Gastrocnemius medialis (tissue), 4 donors: ENCODE results near the gene SNCA.

Experiments
- POLR2A ChIP-seq, 2 donors: fragments of 450-650 bp; IDR thresholded peaks; one replicate each; pipeline ENCODE4 v1.6.1; 2017; ENCODE audit warnings: antibody characterized with exemption in 2 of 2, mild to moderate bottlenecking in 2 of 2, moderate library complexity in 2 of 2
- TF ChIP-seq, protein P1 (sequence below), 5 experiments: fragments of 450-650 bp in 3 of 5; fragments of 200-600 bp in 2 of 5; sonication (generic) in 2 of 5; IDR thresholded peaks in 4 of 5; conservative IDR thresholded peaks in 1 of 5; 1 replicate in 4 of 5; 2 replicates in 1 of 5; pipeline ENCODE4 v1.5.1; 2016 to 2019; ENCODE audit warnings: antibody characterized with exemption in 5 of 5, mild to moderate bottlenecking in 3 of 5, moderate library complexity in 3 of 5

DNA sequence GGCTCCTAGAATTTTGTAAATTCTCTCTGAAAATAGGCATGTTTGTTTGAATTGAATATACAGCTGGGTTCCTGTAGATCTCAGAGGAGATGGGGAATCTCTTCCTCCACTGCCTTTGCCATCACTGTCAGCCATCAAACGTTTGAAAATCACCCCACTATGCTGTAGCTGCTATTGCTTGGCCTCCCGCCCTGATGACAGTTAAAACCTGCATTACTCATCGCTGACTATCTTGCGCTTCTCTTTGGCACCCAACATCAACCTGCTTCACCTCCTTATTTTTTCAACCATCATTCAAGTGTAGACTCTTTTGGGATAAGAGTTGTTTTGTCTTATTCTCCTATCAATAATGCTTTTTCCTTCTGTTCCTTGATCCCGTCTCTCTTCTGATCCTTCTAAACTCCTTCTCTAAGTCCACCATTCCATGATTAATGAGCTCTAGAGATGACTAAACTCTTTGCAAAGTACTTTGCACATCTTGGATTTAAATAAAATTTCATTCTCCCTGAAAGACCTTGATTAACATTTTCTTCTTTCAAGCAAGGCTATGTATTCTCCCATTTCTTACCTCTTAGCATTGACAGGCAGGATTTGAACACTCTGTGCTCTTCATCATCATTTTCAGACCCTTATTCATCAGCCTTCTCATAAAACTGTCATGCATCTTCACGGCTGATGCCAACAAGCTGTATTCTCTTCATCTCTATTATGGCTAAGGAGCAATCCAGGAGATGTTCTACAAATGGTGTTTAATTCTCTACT lies 133.0 kb downstream of the SNCA start:
- TF ChIP-seq, protein P1, sequence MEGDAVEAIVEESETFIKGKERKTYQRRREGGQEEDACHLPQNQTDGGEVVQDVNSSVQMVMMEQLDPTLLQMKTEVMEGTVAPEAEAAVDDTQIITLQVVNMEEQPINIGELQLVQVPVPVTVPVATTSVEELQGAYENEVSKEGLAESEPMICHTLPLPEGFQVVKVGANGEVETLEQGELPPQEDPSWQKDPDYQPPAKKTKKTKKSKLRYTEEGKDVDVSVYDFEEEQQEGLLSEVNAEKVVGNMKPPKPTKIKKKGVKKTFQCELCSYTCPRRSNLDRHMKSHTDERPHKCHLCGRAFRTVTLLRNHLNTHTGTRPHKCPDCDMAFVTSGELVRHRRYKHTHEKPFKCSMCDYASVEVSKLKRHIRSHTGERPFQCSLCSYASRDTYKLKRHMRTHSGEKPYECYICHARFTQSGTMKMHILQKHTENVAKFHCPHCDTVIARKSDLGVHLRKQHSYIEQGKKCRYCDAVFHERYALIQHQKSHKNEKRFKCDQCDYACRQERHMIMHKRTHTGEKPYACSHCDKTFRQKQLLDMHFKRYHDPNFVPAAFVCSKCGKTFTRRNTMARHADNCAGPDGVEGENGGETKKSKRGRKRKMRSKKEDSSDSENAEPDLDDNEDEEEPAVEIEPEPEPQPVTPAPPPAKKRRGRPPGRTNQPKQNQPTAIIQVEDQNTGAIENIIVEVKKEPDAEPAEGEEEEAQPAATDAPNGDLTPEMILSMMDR (IDR thresholded peaks at IDR 0.05 in 4 of 5, conservative IDR thresholded peaks at IDR 0.05 in 1 of 5): no peak
- no peak for TF ChIP-seq POLR2A (IDR thresholded peaks at IDR 0.05)
